Central memory CD8-positive, alpha-beta T cell (primary cell): ENCODE measurements around the gene PSMD7.
"Not testable (repeated sequence)": the region's sequence is repeated elsewhere in the genome, so short reads cannot be mapped to it uniquely, and the experiment has no call there.

ENCODE experiments used
- ATAC-seq: fragments of 150-1000 bp; cut with Tn5 transposase; replicated peaks from 2 replicates; pipeline ENCODE4 v1.10.0; 2022; ENCODE audit warnings: mild to moderate bottlenecking, moderate FRiP score, moderate number of reproducible peaks; ENCODE audit not compliant: poor library complexity, severe bottlenecking; ENCODE audit errors: extremely low read depth
- DNase-seq, 2 donors: peaks; one replicate each; pipeline ENCODE4 v3.0.0; 2021; ENCODE audit warnings: low spot score in 2 of 2
- H3K27ac Mint-ChIP-seq: one replicate; pipeline ENCODE4 v1.8.0; 2022; ENCODE audit warnings: low read depth, mild to moderate bottlenecking, moderate library complexity, mixed read lengths
- H3K27me3 Mint-ChIP-seq: one replicate; pipeline ENCODE4 v1.8.0; 2022; ENCODE audit warnings: mixed read lengths
- H3K36me3 Mint-ChIP-seq: one replicate; pipeline ENCODE4 v1.8.0; 2022; ENCODE audit warnings: mild to moderate bottlenecking, moderate library complexity, mixed read lengths; ENCODE audit not compliant: insufficient read depth
- H3K4me1 Mint-ChIP-seq: one replicate; pipeline ENCODE4 v1.8.0; 2022; ENCODE audit warnings: mixed read lengths
- H3K4me3 Mint-ChIP-seq: one replicate; pipeline ENCODE4 v1.8.0; 2022; ENCODE audit warnings: mild to moderate bottlenecking, moderate library complexity, mixed read lengths
- H3K9me3 Mint-ChIP-seq: one replicate; pipeline ENCODE4 v1.8.0; 2022; ENCODE audit warnings: mixed read lengths

Gene PSMD7

GRCh38 chr16:74304164-74304834 lies 7.7 kb downstream of the PSMD7 start:
- Mint-ChIP-seq H3K36me3 (peaks cover 66% of the 10 kb centered on the region), H3K4me1 (no peaks in the 10 kb centered on the region), H3K27me3 (no peaks in the 10 kb centered on the region), H3K4me3 (no peak overlapping the region), H3K27ac (no peak overlapping the region), H3K9me3 (no peaks in the 10 kb centered on the region)
- ATAC-seq: no peak
- DNase-seq: no peak

- Mint-ChIP-seq H3K9me3 (no peaks in the 10 kb centered on the region), H3K27ac (no peak overlapping the region), H3K36me3 (peaks cover 62% of the 10 kb centered on the region), H3K4me1 (no peaks in the 10 kb centered on the region), H3K4me3 (no peak overlapping the region), H3K27me3 (no peaks in the 10 kb centered on the region)
- ATAC-seq (no peak), DNase-seq (no peak)
Measured at GRCh38 chr16:74304835-74305176, 8.2 kb downstream of the PSMD7 start.

DNA sequence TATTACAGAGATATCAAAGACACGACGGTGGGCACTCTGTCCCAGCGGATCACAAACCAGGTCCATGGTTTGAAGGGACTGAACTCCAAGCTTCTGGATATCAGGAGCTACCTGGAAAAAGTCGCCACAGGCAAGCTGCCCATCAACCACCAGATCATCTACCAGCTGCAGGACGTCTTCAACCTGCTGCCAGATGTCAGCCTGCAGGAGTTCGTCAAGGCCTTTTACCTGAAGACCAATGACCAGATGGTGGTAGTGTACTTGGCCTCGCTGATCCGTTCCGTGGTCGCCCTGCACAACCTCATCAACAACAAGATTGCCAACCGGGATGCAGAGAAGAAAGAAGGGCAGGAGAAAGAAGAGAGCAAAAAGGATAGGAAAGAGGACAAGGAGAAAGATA lies 8.7 kb downstream of the PSMD7 start:
- ATAC-seq (no peak), DNase-seq (no peak)
- Mint-ChIP-seq H3K9me3 (no peaks in the 10 kb centered on the region), H3K27me3 (no peaks in the 10 kb centered on the region), H3K4me3 (no peak overlapping the region), H3K27ac (no peak overlapping the region), H3K36me3 (peaks cover 60% of the 10 kb centered on the region), H3K4me1 (no peaks in the 10 kb centered on the region)

DNA sequence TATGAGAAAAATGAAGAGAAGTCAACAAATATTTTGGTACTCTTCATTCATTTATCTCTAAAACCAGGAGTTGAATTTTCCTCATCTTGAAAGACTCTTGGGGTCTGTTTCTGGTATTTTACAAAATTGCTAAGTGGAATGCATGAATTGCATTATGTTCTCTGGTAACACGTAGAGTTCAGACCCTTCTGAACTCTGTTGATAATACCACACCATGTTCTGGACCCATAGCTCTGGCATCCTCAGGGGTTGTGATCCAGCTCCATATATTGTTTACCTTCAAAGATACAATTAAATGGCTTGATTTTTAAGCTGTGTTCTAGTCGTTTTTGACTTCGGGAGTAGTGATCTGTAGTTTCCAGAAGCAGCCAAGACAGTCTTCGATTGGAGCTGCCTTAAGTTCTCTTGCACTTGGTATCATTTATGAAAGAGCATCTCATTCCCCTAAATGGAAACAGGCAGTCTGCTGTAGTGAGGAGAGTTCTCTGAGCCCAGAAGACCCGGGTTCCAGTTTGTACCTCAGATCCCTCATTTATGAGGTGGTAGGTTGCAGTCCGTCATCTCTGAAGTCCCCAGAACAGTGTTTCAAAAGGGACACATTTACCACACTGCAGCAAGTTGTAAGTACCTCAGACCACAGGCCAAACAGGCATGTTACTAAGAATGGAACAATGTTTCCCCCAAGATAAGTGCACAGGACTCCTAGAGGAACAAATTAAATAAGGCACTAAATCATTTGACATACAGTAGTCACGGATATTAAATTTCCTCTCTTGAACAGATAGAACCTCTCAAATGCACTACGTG lies 9.6 kb downstream of the PSMD7 start:
- Mint-ChIP-seq H3K36me3 (peaks cover 51% of the 10 kb centered on the region), H3K27me3 (no peaks in the 10 kb centered on the region), H3K4me1 (no peaks in the 10 kb centered on the region), H3K27ac (no peak overlapping the region), H3K9me3 (no peaks in the 10 kb centered on the region), H3K4me3 (no peak overlapping the region)
- no peak for ATAC-seq
- DNase-seq: no peak

DNA sequence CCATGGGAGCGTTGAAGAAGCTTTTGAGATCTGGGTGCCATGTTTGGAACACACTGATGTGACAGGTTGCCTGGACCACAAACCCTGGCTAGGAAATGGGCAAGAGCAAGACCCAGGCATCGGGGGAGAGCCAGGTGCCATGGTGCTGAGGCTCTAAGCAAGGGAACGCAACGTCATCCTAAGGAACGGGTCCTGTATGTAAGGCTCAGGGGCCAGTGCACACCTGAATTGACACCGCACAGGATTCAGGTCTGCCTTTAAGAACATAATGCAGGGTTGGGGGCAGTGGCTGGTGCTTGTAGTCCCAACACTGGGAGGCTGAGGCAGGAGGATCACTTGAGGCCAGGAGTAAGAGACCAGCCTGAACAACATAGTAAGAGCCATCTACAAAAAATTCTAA lies 10.8 kb downstream of the PSMD7 start:
- no peak for ATAC-seq
- H3K36me3 Mint-ChIP-seq: peaks cover 41% of the 10 kb centered on the region
- H3K27ac Mint-ChIP-seq: no peak overlapping the region
- no peaks in the 10 kb centered on the region for H3K9me3 Mint-ChIP-seq
- no peaks in the 10 kb centered on the region for H3K27me3 Mint-ChIP-seq
- no peak for DNase-seq
- no peaks in the 10 kb centered on the region for H3K4me1 Mint-ChIP-seq
- no peak overlapping the region for H3K4me3 Mint-ChIP-seq

GRCh38 chr16:74309789-74310781 lies 13.5 kb downstream of the PSMD7 start:
- DNase-seq: no peak

DNA sequence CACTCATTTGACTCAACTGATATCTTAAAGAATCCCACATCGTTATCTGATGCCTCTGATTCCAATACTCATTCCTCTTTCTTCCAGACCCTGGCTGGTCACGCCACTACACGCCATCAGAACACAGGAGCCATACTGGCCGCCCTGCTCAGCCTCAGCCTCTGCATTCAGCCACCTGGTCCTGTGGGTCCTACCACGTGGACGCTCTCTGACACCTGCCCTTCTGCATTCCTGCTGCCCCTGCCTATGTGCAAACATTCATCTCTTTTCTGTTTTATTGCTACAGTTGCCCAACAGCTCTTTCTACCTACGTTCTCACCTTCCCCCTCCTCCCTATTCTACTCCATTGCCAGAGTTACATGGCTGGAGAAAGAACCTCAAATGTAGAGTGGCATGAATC lies 18.4 kb downstream of the PSMD7 start:
- DNase-seq (no peak), ATAC-seq (no peak)
- Mint-ChIP-seq H3K9me3 (no peaks in the 10 kb centered on the region), H3K4me1 (no peaks in the 10 kb centered on the region), H3K27me3 (no peaks in the 10 kb centered on the region), H3K36me3 (peaks cover 2% of the 10 kb centered on the region), H3K27ac (no peak overlapping the region), H3K4me3 (no peak overlapping the region)

More at GRCh38 chr16:74309789-74310781, 13.5 kb downstream of the PSMD7 start:
- Mint-ChIP-seq H3K36me3 (peaks cover 17% of the 10 kb centered on the region), H3K4me1 (no peaks in the 10 kb centered on the region), H3K9me3 (no peaks in the 10 kb centered on the region), H3K27me3 (no peaks in the 10 kb centered on the region), H3K4me3 (no peak overlapping the region), H3K27ac (no peak overlapping the region)
- no peak for ATAC-seq

GRCh38 chr16:74320707-74321106 lies 24.1 kb downstream of the PSMD7 start:
- Mint-ChIP-seq H3K36me3 (peaks cover 2% of the 10 kb centered on the region), H3K4me3 (no peak overlapping the region), H3K4me1 (no peaks in the 10 kb centered on the region), H3K9me3 (no peaks in the 10 kb centered on the region), H3K27me3 (no peaks in the 10 kb centered on the region), H3K27ac (no peak overlapping the region)
- no peak for DNase-seq
- no peak for ATAC-seq

GRCh38 chr16:74321356-74321755 lies 24.7 kb downstream of the PSMD7 start:
- no peak for DNase-seq
- no peak for ATAC-seq
- Mint-ChIP-seq H3K36me3 (peaks cover 8% of the 10 kb centered on the region), H3K27me3 (no peaks in the 10 kb centered on the region), H3K9me3 (no peaks in the 10 kb centered on the region), H3K27ac (no peak overlapping the region), H3K4me3 (no peak overlapping the region), H3K4me1 (no peaks in the 10 kb centered on the region)

- no peak for ATAC-seq
- H3K27me3 Mint-ChIP-seq: no peaks in the 10 kb centered on the region
Measured at GRCh38 chr16:74322301-74322710, 25.7 kb downstream of the PSMD7 start.

DNA sequence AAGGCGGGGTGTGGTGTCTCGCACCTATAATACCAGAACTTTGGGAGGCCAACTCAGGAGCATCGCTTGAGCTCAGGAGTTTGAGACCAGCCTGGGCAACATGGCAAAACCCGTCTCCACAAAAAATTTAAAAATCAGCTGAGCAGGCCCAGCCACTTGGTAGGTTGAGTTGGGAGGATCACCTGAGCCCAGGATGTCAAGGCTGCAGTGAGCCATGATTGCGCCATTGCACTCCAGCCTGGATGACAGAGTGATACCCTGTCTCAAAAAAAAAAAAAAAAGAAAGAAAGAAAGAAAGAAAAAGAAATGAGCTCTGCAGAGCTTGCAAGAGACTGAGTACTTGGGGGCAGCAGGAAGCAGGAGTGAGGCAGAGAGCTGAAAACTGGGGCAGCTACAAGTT lies 28.2 kb downstream of the PSMD7 start:
- H3K36me3 Mint-ChIP-seq: peaks cover 18% of the 10 kb centered on the region
- not testable (repeated sequence) for H3K4me3 Mint-ChIP-seq, ATAC-seq, DNase-seq, H3K4me1 Mint-ChIP-seq, H3K27me3 Mint-ChIP-seq, H3K9me3 Mint-ChIP-seq, H3K27ac Mint-ChIP-seq

More at GRCh38 chr16:74322301-74322710, 25.7 kb downstream of the PSMD7 start:
- DNase-seq: no peak
- Mint-ChIP-seq H3K36me3 (peaks cover 11% of the 10 kb centered on the region), H3K4me3 (no peak overlapping the region), H3K27ac (no peak overlapping the region), H3K9me3 (no peaks in the 10 kb centered on the region), H3K4me1 (no peaks in the 10 kb centered on the region)

GRCh38 chr16:74325641-74326040 lies 29.0 kb downstream of the PSMD7 start:
- Mint-ChIP-seq H3K36me3 (peaks cover 21% of the 10 kb centered on the region), H3K27me3 (no peaks in the 10 kb centered on the region), H3K9me3 (no peaks in the 10 kb centered on the region), H3K4me1 (no peaks in the 10 kb centered on the region), H3K4me3 (no peak overlapping the region), H3K27ac (peak overlapping the region; percentile 37)
- ATAC-seq (no peak), DNase-seq (no peak)
